GM23338 (cell line): ENCODE data around the gene GSTM1.

Experiments
- CTCF ChIP-seq, 2 experiments: fragments of 200-600 bp in 1 of 2; sonication (generic) in 1 of 2; conservative IDR thresholded peaks; 2 replicates each; pipeline versions ENCODE4 v1.5.1 to v1.6.1; 2016 to 2017; ENCODE audit warnings: antibody characterized with exemption in 2 of 2, low read depth in 2 of 2, mild to moderate bottlenecking in 2 of 2, moderate library complexity in 1 of 2
- EZH2 ChIP-seq: fragments of 200-600 bp; sonication (generic); IDR thresholded peaks from one replicate; pipeline ENCODE4 v1.8.0; 2017; ENCODE audit warnings: antibody characterized with exemption, mild to moderate bottlenecking, low read depth; ENCODE audit not compliant: unreplicated experiment

GRCh38 chr1:109705411-109705810 lies 17.8 kb downstream of the GSTM1 start:
- no peak for TF ChIP-seq CTCF (conservative IDR thresholded peaks at IDR 0.05; ENCODE audit: low read depth in 2 of 2)
- TF ChIP-seq EZH2: no peak
